HCT116 (cell line): ENCODE data around the gene CNGA3. TPM values are rescaled to one million over a fixed set of nuclear protein-coding genes. Genes with fewer than 3 reads are reported as not detected.

Source experiments
- ATAC-seq: fragments of 200-7000 bp; cut with Tn5 transposase; 2 replicates; pipeline ENCODE4 v1.9.1; 2020; ENCODE audit warnings: mild to moderate bottlenecking, moderate library complexity
- BruUV-seq: library from RNA; stranded (reverse); fragments of 400-500 nt; replicated peaks from 2 replicates; lab custom pipeline; 2021; lab: Mats Ljungman, UMichigan
- CTCF ChIA-PET: fragments of 300-600 bp; sonication (Branson Sonifier 250); formaldehyde crosslinking; loops from one replicate; lab custom pipeline; 2021; ENCODE audit warnings: antibody characterized with exemption; lab: Charles Lee
- POLR2A ChIA-PET: fragments of 300-600, 350-600 bp; sonication (Branson Sonifier 250); formaldehyde crosslinking; loops from one replicate; lab custom pipeline; 2021; ENCODE audit warnings: antibody characterized with exemption; lab: Charles Lee
- RAD21 ChIA-PET, 2 experiments: fragments of 300-600 bp; sonication (Branson Sonifier 250); formaldehyde crosslinking; loops; one replicate each; lab custom pipeline; 2023; ENCODE audit warnings: low total read pairs in 2 of 2; ENCODE audit not compliant: uncharacterized antibody in 2 of 2, unreplicated experiment in 2 of 2, low non-redundant PET in 1 of 2; lab: Charles Lee
- DNase-seq: peaks from one replicate; pipeline ENCODE4 v3.0.0-alpha.2; 2010; ENCODE audit warnings: low read depth, low spot score
- H2AFZ ChIP-seq: fragments of 200-600 bp; shearing (Covaris generic), sonication (generic); 2 replicates; pipeline ENCODE4 v1.6.1; 2017; ENCODE audit warnings: low read depth, mixed run types, mixed read lengths, antibody characterized with exemption, low read length; ENCODE audit not compliant: poor library complexity, severe bottlenecking
- H3K27ac ChIP-seq: 2 replicates; pipeline ENCODE4 v1.5.1; 2012; ENCODE audit warnings: low read depth, low read length
- H3K27me3 ChIP-seq: fragments of 200-600 bp; sonication (generic); 2 replicates; pipeline ENCODE4 v1.6.1; 2016; ENCODE audit warnings: mixed run types, low read length, mixed read lengths; ENCODE audit not compliant: insufficient read depth
- H3K36me3 ChIP-seq, 2 experiments: fragments of 200-500 bp in 1 of 2; fragments of 200-600 bp in 1 of 2; sonication (Bioruptor generic) in 1 of 2; sonication (generic) in 1 of 2; 2 replicates each; pipeline versions ENCODE4 v1.5.1 to v1.6.1; 2014 to 2016; ENCODE audit warnings: low read length in 2 of 2, inconsistent platforms in 1 of 2, mixed read lengths in 1 of 2, mixed run types in 1 of 2; ENCODE audit not compliant: insufficient read depth in 2 of 2, control insufficient read depth in 1 of 2
- H3K4me1 ChIP-seq, 2 experiments: fragments of 200-600 bp in 1 of 2; sonication (generic) in 1 of 2; 2 replicates each; pipeline versions ENCODE4 v1.5.1 to v1.6.1; 2012 to 2017; ENCODE audit warnings: low read length in 2 of 2, inconsistent platforms in 1 of 2, mild to moderate bottlenecking in 1 of 2, mixed read lengths in 1 of 2, mixed run types in 1 of 2, moderate library complexity in 1 of 2; ENCODE audit not compliant: insufficient read depth in 2 of 2, control insufficient read depth in 1 of 2
- H3K4me2 ChIP-seq: fragments of 200-600 bp; sonication (generic); 2 replicates; pipeline ENCODE4 v1.6.1; 2017; ENCODE audit warnings: mixed run types, low read length, mixed read lengths
- H3K4me3 ChIP-seq, 2 experiments: fragments of 200-600 bp in 1 of 2; sonication (generic) in 1 of 2; replicated peaks in 1 of 2; 2 replicates each; pipeline ENCODE4 v1.5.1; 2011 to 2016; ENCODE audit warnings: low read length in 2 of 2, control low read depth in 1 of 2, low read depth in 1 of 2, mild to moderate bottlenecking in 1 of 2, mixed read lengths in 1 of 2, mixed run types in 1 of 2
- H3K79me2 ChIP-seq: fragments of 200-600 bp; sonication (generic); 2 replicates; pipeline ENCODE4 v1.6.1; 2017; ENCODE audit warnings: mild to moderate bottlenecking, mixed run types, low read length, moderate library complexity, mixed read lengths; ENCODE audit not compliant: insufficient read depth
- H3K9ac ChIP-seq: fragments of 200-600 bp; sonication (generic); 2 replicates; pipeline ENCODE4 v1.6.1; 2016; ENCODE audit warnings: low read length, mixed read lengths
- H3K9me2 ChIP-seq: fragments of 200-600 bp; sonication (generic), shearing (Covaris generic); 2 replicates; pipeline ENCODE4 v1.6.1; 2017; ENCODE audit warnings: mixed run types, mild to moderate bottlenecking, moderate library complexity; ENCODE audit not compliant: insufficient read depth
- H3K9me3 ChIP-seq, 2 experiments: fragments of 200-500 bp in 1 of 2; fragments of 200-600 bp in 1 of 2; sonication (Bioruptor generic) in 1 of 2; sonication (generic) in 1 of 2; 2 replicates each; pipeline ENCODE4 v1.6.1; 2014 to 2017; ENCODE audit warnings: low read length in 2 of 2, mixed read lengths in 2 of 2, inconsistent platforms in 1 of 2, low read depth in 1 of 2, mild to moderate bottlenecking in 1 of 2, mixed run types in 1 of 2, moderate library complexity in 1 of 2; ENCODE audit not compliant: control insufficient read depth in 1 of 2, insufficient read depth in 1 of 2
- H4K20me1 ChIP-seq: fragments of 200-600 bp; sonication (generic), shearing (Covaris generic); 2 replicates; pipeline ENCODE4 v1.6.1; 2017; ENCODE audit warnings: mixed run types, mild to moderate bottlenecking, moderate library complexity; ENCODE audit not compliant: insufficient read depth
- CEBPB ChIP-seq: IDR thresholded peaks from 2 replicates; pipeline ENCODE4 v1.6.1; 2012; ENCODE audit warnings: low read depth
- EGR1 ChIP-seq: IDR thresholded peaks from 2 replicates; pipeline ENCODE4 v1.6.1; 2012; ENCODE audit warnings: low read depth
- ELF1 ChIP-seq: IDR thresholded peaks from 2 replicates; pipeline ENCODE4 v1.6.1; 2012; ENCODE audit warnings: low read depth, borderline replicate concordance
- JUND ChIP-seq: IDR thresholded peaks from 2 replicates; pipeline ENCODE4 v1.6.1; 2012
- POLR2AphosphoS5 ChIP-seq: IDR thresholded peaks from 2 replicates; pipeline ENCODE4 v1.6.1; 2011; ENCODE audit warnings: mild to moderate bottlenecking, low read depth, low read length, moderate library complexity
- RAD21 ChIP-seq: IDR thresholded peaks from 2 replicates; pipeline ENCODE4 v1.6.1; 2012; ENCODE audit warnings: low read depth, mild to moderate bottlenecking
- SIN3A ChIP-seq: IDR thresholded peaks from 2 replicates; pipeline ENCODE4 v1.6.1; 2012; ENCODE audit warnings: low read depth
- SP1 ChIP-seq: IDR thresholded peaks from 2 replicates; pipeline ENCODE4 v1.6.1; 2012; ENCODE audit warnings: low read depth
- SRF ChIP-seq: IDR thresholded peaks from 2 replicates; pipeline ENCODE4 v1.6.1; 2012; ENCODE audit warnings: low read depth
- ZFX ChIP-seq: fragments of 450-650 bp; IDR thresholded peaks from 2 replicates; pipeline ENCODE4 v1.6.1; 2017
- ZNF274 ChIP-seq: fragments of 200-500 bp; sonication (Bioruptor generic); IDR thresholded peaks from 2 replicates; pipeline ENCODE4 v1.6.1; 2014; ENCODE audit warnings: mild to moderate bottlenecking, low read depth, low read length, inconsistent platforms
- intact Hi-C: fragments of 100-400 bp; cut with micrococcal nuclease; formaldehyde crosslinking; loops from 2 replicates; pipeline ENCODE4 v1.10.0; 2022
- total RNA-seq: library from RNA; stranded (reverse); gene quantifications from one replicate; pipeline ENCODE4 v1.2.1, GENCODE V29; 2021; ENCODE audit not compliant: unreplicated experiment
- TF ChIP-seq, protein P1 (sequence below): IDR thresholded peaks from 2 replicates; pipeline ENCODE4 v1.6.1; 2012; ENCODE audit warnings: low read depth
- TF ChIP-seq, protein P2 (sequence below), 3 experiments: fragments of 200-600 bp in 1 of 3; sonication (generic) in 1 of 3; IDR thresholded peaks in 2 of 3; conservative IDR thresholded peaks in 1 of 3; 2 replicates each; pipeline ENCODE4 v1.5.1; 2012 to 2017; ENCODE audit warnings: low read depth in 2 of 3, low read length in 2 of 3, antibody characterized with exemption in 1 of 3, borderline replicate concordance in 1 of 3, control low read depth in 1 of 3, mild to moderate bottlenecking in 1 of 3, mixed read lengths in 1 of 3, mixed run types in 1 of 3, moderate library complexity in 1 of 3; ENCODE audit not compliant: insufficient read depth in 1 of 3
- TF ChIP-seq, protein P3 (sequence below): IDR thresholded peaks from 2 replicates; pipeline ENCODE4 v1.6.1; 2012

Gene CNGA3
- total RNA-seq, 1 experiment from 2014 or later = not detected

DNA sequence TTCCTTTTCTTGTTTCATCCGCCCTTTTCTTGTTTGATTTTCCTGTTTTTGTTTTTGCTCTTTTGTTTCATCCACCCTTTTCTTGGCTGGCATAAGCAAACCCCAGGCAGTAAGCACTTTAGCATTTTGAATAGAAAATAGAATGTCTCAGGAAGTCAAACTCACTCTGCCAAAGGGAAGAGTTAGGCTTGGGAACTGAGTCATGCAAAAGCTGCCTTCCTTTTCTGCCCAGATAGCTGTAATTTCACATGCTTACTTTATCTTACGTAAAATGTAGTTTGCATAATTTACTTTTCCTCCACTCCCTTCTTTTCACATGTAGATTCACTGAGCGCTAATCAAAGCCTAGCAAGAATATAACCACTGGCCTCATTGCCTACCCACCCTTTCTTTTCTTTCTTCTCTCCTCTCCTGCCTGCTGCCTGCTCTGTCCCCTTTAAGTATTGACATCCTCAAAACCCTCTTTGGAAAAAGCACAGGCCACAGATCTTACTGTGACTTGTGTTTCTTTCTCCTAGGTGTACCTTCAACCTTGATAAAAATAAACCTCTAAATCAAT is 48.4 kb downstream of the CNGA3 start:
- intact Hi-C loops = no loop called here
- no peak overlapping the region for H2AFZ ChIP-seq
- H3K79me2 ChIP-seq = no peaks in the 10 kb centered on the region
- CTCF ChIA-PET = no interaction called here
- H3K27ac ChIP-seq = no peak overlapping the region
- no peak overlapping the region for H3K4me2 ChIP-seq
- RAD21 ChIA-PET = no interaction called here
- POLR2A ChIA-PET = no interaction called here
- H3K27me3 ChIP-seq = peaks cover 8% of the 10 kb centered on the region; the same call in 1 of the 2 replicates
- no TSS peak for BruUV-seq
- ATAC-seq = no peak
- TF ChIP-seq, protein P1, sequence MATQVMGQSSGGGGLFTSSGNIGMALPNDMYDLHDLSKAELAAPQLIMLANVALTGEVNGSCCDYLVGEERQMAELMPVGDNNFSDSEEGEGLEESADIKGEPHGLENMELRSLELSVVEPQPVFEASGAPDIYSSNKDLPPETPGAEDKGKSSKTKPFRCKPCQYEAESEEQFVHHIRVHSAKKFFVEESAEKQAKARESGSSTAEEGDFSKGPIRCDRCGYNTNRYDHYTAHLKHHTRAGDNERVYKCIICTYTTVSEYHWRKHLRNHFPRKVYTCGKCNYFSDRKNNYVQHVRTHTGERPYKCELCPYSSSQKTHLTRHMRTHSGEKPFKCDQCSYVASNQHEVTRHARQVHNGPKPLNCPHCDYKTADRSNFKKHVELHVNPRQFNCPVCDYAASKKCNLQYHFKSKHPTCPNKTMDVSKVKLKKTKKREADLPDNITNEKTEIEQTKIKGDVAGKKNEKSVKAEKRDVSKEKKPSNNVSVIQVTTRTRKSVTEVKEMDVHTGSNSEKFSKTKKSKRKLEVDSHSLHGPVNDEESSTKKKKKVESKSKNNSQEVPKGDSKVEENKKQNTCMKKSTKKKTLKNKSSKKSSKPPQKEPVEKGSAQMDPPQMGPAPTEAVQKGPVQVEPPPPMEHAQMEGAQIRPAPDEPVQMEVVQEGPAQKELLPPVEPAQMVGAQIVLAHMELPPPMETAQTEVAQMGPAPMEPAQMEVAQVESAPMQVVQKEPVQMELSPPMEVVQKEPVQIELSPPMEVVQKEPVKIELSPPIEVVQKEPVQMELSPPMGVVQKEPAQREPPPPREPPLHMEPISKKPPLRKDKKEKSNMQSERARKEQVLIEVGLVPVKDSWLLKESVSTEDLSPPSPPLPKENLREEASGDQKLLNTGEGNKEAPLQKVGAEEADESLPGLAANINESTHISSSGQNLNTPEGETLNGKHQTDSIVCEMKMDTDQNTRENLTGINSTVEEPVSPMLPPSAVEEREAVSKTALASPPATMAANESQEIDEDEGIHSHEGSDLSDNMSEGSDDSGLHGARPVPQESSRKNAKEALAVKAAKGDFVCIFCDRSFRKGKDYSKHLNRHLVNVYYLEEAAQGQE = no peak
- no peak for TF ChIP-seq JUND
- TF ChIP-seq CEBPB = no peak
- no peak for TF ChIP-seq SP1
- TF ChIP-seq, protein P2, sequence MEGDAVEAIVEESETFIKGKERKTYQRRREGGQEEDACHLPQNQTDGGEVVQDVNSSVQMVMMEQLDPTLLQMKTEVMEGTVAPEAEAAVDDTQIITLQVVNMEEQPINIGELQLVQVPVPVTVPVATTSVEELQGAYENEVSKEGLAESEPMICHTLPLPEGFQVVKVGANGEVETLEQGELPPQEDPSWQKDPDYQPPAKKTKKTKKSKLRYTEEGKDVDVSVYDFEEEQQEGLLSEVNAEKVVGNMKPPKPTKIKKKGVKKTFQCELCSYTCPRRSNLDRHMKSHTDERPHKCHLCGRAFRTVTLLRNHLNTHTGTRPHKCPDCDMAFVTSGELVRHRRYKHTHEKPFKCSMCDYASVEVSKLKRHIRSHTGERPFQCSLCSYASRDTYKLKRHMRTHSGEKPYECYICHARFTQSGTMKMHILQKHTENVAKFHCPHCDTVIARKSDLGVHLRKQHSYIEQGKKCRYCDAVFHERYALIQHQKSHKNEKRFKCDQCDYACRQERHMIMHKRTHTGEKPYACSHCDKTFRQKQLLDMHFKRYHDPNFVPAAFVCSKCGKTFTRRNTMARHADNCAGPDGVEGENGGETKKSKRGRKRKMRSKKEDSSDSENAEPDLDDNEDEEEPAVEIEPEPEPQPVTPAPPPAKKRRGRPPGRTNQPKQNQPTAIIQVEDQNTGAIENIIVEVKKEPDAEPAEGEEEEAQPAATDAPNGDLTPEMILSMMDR (IDR thresholded peaks at IDR 0.05 in 2 of 3, conservative IDR thresholded peaks at IDR 0.05 in 1 of 3; ENCODE audit: borderline replicate concordance in 1 of 3, insufficient read depth in 1 of 3, low read depth in 2 of 3, low read length in 2 of 3) = no peak
- no peak for TF ChIP-seq SRF
- no peak for TF ChIP-seq ELF1
- TF ChIP-seq ZFX = no peak
- TF ChIP-seq ZNF274 = no peak
- no peak for TF ChIP-seq RAD21
- no peak for TF ChIP-seq EGR1
- no peak for TF ChIP-seq POLR2AphosphoS5
- TF ChIP-seq, protein P3, sequence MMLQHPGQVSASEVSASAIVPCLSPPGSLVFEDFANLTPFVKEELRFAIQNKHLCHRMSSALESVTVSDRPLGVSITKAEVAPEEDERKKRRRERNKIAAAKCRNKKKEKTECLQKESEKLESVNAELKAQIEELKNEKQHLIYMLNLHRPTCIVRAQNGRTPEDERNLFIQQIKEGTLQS = no peak
- no peak for TF ChIP-seq SIN3A
- H4K20me1 ChIP-seq = no peaks in the 10 kb centered on the region
- no peak overlapping the region for H3K9ac ChIP-seq
- H3K4me1 ChIP-seq = no peaks in the 10 kb centered on the region
- DNase-seq = no peak
- H3K36me3 ChIP-seq = no peaks in the 10 kb centered on the region
- H3K9me3 ChIP-seq = no peaks in the 10 kb centered on the region
- no peak overlapping the region for H3K4me3 ChIP-seq
- no peaks in the 10 kb centered on the region for H3K9me2 ChIP-seq
